Stimulated activated CD8-positive, alpha-beta memory T cell treated with anti-CD3 and anti-CD28 coated beads, Interleukin-4, amount 100 ng/mL, for 24 hours (primary cell): Measurements from ENCODE around the gene LMAN2L.

Source experiments
- DNase-seq: peaks from one replicate; pipeline ENCODE4 v3.0.0-alpha.2; 2020; ENCODE audit warnings: low read depth

LMAN2L gene

DNA sequence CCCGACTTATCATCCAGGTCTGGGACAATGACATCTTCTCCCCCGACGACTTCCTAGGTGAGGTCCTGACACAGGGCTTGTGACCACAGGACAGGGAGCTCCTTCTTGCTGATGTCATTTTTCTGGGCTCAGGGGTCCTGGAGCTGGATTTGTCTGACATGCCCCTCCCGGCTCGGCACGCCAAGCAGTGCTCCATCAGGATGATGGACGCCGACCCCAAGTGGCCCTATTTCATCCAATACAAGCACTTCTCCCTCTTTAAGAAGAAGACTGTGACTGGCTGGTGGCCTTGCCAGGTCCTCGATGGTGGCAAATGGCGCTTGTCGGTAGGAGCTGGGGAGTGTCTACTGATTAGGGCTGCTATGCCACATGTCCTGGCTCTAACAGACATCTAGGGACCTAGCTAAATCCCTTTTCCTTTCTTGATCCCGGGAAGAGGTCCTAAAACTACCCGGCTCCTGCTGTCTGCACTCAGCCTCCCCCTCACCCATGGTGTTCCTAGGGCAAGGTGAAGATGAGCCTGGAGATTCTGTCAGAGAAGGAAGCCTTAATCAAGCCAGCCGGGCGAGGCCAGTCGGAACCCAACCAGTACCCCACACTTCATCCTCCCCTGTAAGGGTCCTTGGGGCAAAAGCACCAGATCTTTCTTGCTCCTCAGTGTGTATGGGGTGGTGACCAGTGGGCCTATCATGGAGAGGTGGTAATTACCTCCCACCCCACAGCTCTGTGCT lies 36.7 kb downstream of the LMAN2L start:
- DNase-seq, result no peak

GRCh38 chr2:96702098-96702785 lies 37.6 kb downstream of the LMAN2L start:
- DNase-seq, result no peak

DNA sequence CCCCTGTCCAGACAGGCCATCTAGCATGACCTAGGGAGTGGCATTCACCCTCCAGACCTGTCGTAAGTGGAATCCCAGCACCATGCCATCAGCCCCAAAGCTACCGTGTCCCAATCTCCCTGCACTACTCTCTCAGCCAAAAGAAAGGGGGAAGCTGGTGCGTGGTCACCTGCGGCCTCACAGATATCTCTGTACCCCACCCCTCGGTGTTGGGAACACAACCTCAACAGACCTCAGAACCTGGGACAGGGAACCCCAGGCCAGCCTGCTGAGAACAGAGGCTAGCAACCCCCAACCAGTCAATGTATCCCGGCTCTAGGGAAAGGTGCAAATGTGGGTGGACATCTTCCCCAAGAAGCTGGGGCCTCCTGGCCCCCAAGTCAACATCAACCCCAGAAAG lies 38.2 kb downstream of the LMAN2L start:
- DNase-seq, result no peak

GRCh38 chr2:96700086-96700485 lies 39.8 kb downstream of the LMAN2L start:
- no peak for DNase-seq

DNA sequence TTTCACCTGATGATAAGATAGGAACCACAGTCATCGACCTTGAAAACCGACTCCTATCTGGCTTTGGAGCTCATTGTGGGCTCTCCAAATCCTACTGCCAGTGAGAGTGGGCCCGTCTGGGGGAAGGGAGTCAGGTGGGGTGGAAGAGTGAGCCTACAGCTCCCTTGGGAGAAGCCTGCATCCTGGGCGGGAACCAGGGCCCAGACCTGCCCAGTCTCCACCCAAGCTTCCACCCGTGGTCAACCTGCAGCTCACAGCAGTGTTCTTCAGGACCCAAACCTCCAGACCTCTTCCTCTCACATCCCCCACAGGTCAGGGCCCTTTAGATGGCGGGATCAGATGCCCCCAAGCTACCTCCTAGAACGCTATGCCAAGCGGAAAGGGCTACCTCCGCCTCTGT lies 40.2 kb downstream of the LMAN2L start:
- no peak for DNase-seq

DNA sequence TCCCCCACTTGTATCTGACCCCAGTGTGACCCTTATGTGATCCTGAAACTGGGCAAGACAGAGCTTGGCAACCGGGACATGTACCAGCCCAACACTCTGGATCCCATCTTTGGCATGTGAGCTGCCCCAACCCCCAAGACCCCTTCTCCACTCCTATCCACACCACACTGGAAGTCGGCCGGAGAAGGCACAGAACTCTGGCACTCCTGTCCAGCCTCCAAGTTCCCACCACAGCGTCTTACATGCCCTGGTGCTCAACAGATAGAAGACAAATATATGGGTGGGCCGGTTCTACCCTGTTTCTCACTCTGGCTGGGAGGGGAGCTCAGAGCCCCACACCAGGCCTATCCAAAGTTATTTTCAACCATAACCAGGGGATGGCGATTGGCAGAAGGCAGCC lies 40.8 kb downstream of the LMAN2L start:
- no peak for DNase-seq

DNA sequence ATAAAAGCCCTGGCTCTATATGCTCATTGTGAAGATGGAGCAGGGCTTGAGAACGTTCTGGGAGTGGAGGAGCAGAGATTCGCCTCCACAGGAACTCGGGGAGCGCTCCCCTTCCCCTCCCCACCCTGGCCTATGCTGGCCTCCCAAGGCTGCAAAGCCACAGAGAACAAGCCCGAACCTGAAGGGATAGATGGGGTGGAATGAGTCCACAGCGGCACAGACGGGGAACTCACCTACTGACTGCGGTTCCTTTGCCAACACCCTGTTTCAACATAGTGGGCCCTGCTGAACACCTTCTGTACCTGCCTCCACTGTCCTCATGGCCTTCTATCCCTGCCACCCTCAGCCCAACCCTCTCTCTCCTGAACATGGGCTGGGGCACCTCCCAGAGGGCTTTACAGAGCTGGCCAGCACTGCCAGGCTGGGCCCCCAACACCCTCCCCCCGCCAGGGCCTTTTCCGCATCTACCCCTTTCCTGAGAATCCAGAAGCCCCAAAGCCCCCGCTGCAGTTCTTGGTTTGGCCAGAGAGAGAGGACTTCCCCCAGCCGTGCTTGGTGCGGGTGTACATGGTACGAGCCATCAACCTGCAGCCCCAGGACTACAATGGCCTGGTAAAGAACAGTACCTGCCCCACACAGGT lies 41.5 kb downstream of the LMAN2L start:
- DNase-seq, result no peak

DNA sequence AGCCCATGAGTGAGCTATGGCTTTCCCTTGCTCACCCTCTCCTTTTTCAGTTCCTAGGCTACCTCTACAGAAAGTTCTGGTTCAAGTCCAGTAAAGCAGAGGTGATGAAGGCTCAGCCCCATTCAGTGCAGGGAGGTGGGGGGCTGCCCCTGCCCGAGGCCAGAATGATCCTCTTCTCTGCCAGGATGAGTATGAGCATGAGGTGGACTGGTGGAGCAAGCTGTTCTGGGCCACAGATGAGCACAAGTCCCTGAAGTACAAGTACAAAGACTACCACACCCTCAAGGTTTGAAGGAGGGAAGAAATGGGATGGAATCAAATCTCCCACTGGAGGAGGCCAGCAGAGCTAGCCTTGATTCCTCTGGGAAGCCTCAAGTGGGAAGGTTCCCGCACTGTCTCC lies 42.4 kb downstream of the LMAN2L start:
- DNase-seq, result no peak

DNA sequence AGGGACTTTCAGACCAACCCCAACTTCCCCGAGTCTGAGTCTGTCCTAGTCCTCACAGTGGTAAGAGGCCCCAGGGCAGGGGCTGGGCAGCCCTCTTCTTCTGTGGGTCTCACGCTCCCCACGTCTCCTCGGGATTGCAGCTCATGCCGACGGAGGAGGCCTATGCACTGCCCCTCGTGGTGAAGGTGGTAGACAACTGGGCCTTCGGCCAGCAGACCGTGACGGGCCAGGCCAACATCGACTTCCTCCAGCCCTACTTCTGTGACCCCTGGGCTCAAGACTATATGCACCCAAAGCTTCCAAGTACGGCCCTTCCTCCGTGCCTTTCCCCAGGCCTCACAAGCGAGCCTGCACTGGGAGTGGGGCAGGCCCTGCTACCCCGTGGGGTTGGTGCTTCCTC lies 44.3 kb downstream of the LMAN2L start:
- no peak for DNase-seq

- no peak for DNase-seq
Observed at GRCh38 chr2:96694816-96695455, 44.9 kb downstream of the LMAN2L start.

DNA sequence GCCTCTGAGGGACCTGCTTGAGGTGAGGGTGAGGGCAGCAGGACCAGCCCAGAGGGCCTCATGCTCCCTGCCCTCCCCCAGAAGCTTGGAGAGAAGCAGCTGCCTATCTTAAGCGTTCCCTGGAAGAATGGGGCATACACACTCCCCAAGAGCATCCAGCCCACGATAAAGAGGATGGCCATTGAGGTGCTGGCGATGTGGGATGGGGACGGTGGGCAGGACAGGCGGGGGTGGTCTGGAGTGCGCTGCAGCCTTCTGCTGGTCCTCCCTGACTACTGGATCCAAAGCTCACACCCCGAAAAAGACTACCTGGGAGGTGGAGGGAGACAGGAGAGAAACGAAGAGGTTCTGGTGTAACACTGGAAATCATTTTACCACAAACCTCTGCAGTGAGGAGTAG lies 45.6 kb downstream of the LMAN2L start:
- DNase-seq, result no peak

GRCh38 chr2:96693286-96694200 lies 46.3 kb downstream of the LMAN2L start:
- no peak for DNase-seq

DNA sequence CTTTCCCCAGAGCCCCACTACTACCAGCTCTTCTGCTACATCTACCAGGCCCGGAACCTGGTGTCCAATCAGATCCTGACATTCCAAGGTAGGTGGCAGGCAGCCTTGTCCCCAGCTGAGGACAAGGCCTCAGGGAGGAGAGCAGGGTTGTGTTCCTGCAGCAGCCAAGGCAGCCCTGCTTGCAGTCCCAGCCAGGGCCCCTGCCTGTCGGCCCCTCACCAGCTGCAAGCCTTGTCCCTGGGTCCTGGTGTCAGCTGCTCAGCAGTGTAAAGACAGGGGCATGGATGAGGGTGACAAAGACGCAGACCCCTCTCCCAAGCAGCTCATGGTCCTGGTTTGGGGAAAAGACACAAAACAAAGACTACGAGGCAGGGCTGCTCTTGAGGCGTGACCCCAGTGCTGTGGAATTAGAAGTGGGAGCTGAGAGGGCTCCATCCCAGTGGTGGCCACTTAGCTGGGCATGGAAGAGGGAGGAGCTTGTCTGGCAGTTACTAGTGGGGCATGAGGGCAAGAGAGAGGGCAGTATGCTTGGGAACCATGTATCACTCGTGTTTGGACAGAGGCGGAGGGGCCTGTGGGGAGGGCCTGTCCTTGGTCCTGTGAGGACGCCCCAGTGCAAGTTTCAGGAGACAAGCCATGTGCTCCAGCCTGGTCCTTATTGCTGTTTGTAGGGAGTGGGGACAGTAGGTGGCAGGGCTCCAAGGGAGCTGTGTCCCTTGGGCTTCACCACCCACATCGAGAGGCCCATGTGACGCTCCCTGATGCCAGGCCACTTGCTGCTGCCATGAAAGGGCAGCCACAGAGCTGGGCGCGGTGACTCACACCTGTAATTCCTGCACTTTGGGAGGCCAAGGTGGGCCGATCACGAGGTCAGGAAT lies 47.5 kb downstream of the LMAN2L start:
- DNase-seq, result no peak

GRCh38 chr2:96691022-96691612 lies 48.7 kb downstream of the LMAN2L start:
- no peak for DNase-seq

- DNase-seq, result no peak
Observed at GRCh38 chr2:96690306-96691021, 49.4 kb downstream of the LMAN2L start.

DNA sequence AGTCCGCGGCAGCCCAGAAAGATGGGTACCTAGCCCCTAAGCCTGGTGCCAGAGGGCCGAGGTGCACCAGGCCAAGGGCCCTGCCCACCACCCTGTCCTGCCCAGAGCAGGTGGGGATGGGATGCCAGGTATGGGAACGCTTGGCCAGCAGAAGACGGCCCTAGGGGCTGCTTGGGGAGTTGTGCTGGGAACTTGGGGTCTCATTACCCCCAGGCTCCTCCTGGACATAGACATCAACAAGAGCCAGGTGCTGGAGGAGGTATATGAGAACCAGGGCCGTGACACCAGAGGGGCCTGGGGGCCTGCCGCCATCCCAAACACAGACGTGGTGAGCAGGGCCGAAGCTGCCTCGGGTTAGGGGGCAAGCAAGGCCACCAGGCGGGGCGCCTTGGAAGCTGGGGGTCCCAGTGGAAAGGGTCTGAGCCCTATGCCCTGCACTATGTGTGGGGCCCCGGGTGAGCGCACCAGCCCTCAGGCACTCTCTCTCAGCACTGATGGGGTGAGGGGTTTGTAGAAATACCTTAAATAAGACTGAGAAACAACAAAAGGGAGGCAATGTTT lies 50.4 kb downstream of the LMAN2L start:
- DNase-seq, result no peak

DNA sequence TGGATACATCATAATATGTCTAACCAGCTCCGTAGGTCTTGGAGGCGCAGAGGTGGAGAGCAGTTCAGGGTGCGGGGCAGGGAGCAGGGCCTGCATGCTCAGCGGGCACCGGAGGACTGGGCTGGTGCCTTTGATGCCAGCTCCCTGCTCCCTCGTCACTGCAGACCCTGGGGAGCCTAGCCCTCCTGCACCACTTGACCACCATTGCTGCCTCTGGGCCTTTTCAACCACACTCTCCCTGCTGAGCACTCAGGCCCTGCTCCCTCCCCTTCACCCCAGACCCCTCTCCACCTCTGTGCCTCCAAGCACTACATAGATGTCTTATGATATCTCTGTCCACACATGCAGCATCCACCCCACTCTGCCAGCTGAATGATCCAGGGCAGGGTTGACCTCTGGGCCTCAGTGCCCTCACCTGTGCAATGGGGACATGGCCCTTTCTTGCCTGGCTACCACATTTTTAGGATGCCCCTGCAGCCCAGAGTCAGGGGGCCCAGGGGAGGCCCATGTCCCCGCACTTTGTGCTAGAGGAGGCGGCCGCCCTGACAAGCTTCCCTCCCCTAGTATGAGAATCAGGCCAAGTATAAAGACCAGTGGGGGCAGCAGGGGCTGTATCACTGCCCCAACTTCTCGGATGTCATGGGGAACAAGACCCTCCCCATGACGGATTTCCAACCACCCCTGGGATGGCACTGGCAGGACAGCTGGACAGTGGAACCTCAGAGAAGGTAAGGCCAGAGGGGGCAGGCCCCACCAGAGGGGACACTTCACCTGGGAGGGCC lies 51.0 kb downstream of the LMAN2L start:
- no peak for DNase-seq
